ENCODE results near the gene PAPPA. TPM values are rescaled to one million over a fixed set of nuclear protein-coding genes. Genes with fewer than 3 reads are reported as not detected.

The PAPPA gene
- total RNA-seq, 1 experiment from 2014 or later: 0.17 TPM

- H2BK20ac ChIP-seq (ENCODE audit: low read depth, low read length, poor library complexity, severe bottlenecking): no peak overlapping the region
- H3K4me1 ChIP-seq (ENCODE audit: insufficient read depth, low read length): no peaks in the 10 kb centered on the region
- no peak for TF ChIP-seq CTCF (conservative IDR thresholded peaks at IDR 0.05)
- H3K27me3 ChIP-seq (ENCODE audit: insufficient read depth, low read length): no peaks in the 10 kb centered on the region; the same call in 1 of the 2 replicates
- no peaks in the 10 kb centered on the region; a peak in 1 of 5 replicates for H3K9me3 Mint-ChIP-seq
- no peaks in the 10 kb centered on the region for H4K20me1 ChIP-seq (ENCODE audit: control insufficient read depth, insufficient read depth, insufficient read length)
- H3K18ac ChIP-seq (ENCODE audit: insufficient read length, low read depth, low read length): no peak overlapping the region
- H3T11ph ChIP-seq (ENCODE audit: low read length): no peak overlapping the region
- H3K79me1 ChIP-seq (ENCODE audit: insufficient read depth, low read depth, low read length, poor library complexity, severe bottlenecking): no peaks in the 10 kb centered on the region
- H4K5ac ChIP-seq (ENCODE audit: insufficient read length, low read depth, low read length): no peak overlapping the region
- DNase-seq: no peak
- H3K14ac ChIP-seq (ENCODE audit: insufficient read depth, low read length): no peak overlapping the region
- H3K9ac ChIP-seq (ENCODE audit: extremely low read depth, insufficient read length, low read length): no peak overlapping the region
- no peak overlapping the region for H4K91ac ChIP-seq (ENCODE audit: insufficient read length, low read depth, low read length)
- H3K79me2 ChIP-seq (ENCODE audit: insufficient read depth, low read length): no peaks in the 10 kb centered on the region
- peaks cover 52% of the 10 kb centered on the region for H3K27me3 Mint-ChIP-seq (ENCODE audit: low read depth)
- H3K27ac Mint-ChIP-seq: no peak overlapping the region
- H3K4ac ChIP-seq (ENCODE audit: low read depth, low read length): no peak overlapping the region
- no peak overlapping the region for H3K4me2 ChIP-seq (ENCODE audit: insufficient read depth, insufficient read length, low read length)
- no peak overlapping the region for H2AK5ac ChIP-seq (ENCODE audit: insufficient read length, low read length)
- WGBS (ENCODE audit: extremely low coverage, insufficient read length, low lambda C conversion rate): no CpG with 5 or more reads among the region's 5 CpGs
- no peak overlapping the region for H4K8ac ChIP-seq (replicated peaks; ENCODE audit: insufficient read length, low read depth, low read length)
- no peaks in the 10 kb centered on the region for H3K23me2 ChIP-seq (ENCODE audit: insufficient read length, low read depth, low read length, poor library complexity, severe bottlenecking)
- H2BK5ac ChIP-seq (ENCODE audit: insufficient read length, low read length): no peak overlapping the region
- H3K27ac ChIP-seq (ENCODE audit: insufficient read length, low read depth, low read length): no peak overlapping the region
- H2BK120ac ChIP-seq (ENCODE audit: low read depth, low read length, poor library complexity, severe bottlenecking): no peak overlapping the region
- no peaks in the 10 kb centered on the region; a peak in 2 of 7 replicates for H3K36me3 Mint-ChIP-seq (ENCODE audit: insufficient read depth in 1 of 3, low read depth in 3 of 3)
- H2BK15ac ChIP-seq (ENCODE audit: low read depth, low read length): no peak overlapping the region
- H3K4me3 Mint-ChIP-seq: no peak overlapping the region
- H2AFZ ChIP-seq (ENCODE audit: low read length): no peak overlapping the region
- H2BK12ac ChIP-seq (ENCODE audit: insufficient read length, low read depth, low read length): no peak overlapping the region
- no peaks in the 10 kb centered on the region for H3K9me3 ChIP-seq (ENCODE audit: control insufficient read depth, low read depth, low read length)
- H3K23ac ChIP-seq (ENCODE audit: insufficient read length, low read depth, low read length): no peak overlapping the region
- H3K4me1 Mint-ChIP-seq: peaks cover 11 to 20% of the 10 kb centered on the region in 2 experiments
- no peak overlapping the region for H3K56ac ChIP-seq (ENCODE audit: insufficient read length, low read depth, low read length)
Observed at GRCh38 chr9:116162241-116162781, 8.7 kb downstream of the PAPPA start.

Data from H9 (cell line).